Type B pancreatic cell (in vitro differentiated cells): Measurements from ENCODE around the gene GRIA4. TPM values are rescaled to one million over a fixed set of nuclear protein-coding genes. Genes with fewer than 3 reads are reported as not detected.

Source experiments
- DNase-seq: peaks from one replicate; pipeline ENCODE4 v3.0.0; 2021; ENCODE audit warnings: mixed read lengths; ENCODE audit not compliant: unreplicated experiment; ENCODE audit errors: extremely low spot score
- H3K27ac Mint-ChIP-seq: 2 replicates; pipeline ENCODE4 v1.8.0; 2021; ENCODE audit warnings: mild to moderate bottlenecking, mixed read lengths
- H3K27me3 Mint-ChIP-seq: 2 replicates; pipeline ENCODE4 v1.8.0; 2021; ENCODE audit warnings: mixed read lengths
- H3K36me3 Mint-ChIP-seq: 2 replicates; pipeline ENCODE4 v1.8.0; 2021; ENCODE audit warnings: mixed read lengths
- H3K4me1 Mint-ChIP-seq: one replicate; pipeline ENCODE4 v1.8.0; 2021; ENCODE audit warnings: mixed read lengths; ENCODE audit not compliant: unreplicated experiment
- H3K4me3 Mint-ChIP-seq: 2 replicates; pipeline ENCODE4 v1.8.0; 2021; ENCODE audit warnings: mild to moderate bottlenecking, mixed read lengths
- H3K9me3 Mint-ChIP-seq: 2 replicates; pipeline ENCODE4 v1.8.0; 2021; ENCODE audit warnings: mixed read lengths
- CTCF ChIP-seq: fragments of 200-600 bp; sonication (generic); conservative IDR thresholded peaks from 2 replicates; pipeline ENCODE4 v1.5.0; 2021; ENCODE audit warnings: antibody characterized with exemption, mild to moderate bottlenecking
- total RNA-seq: library from RNA; stranded (reverse); gene quantifications from 2 replicates; pipeline ENCODE4 v1.2.1, GENCODE V29; 2021; ENCODE audit warnings: low replicate concordance

The GRIA4 gene
- total RNA-seq, 1 donor from 2014 or later, result 26.7 TPM

- Mint-ChIP-seq H3K36me3 (no peaks in the 10 kb centered on the region), H3K4me1 (no peaks in the 10 kb centered on the region), H3K27ac (no peak overlapping the region), H3K4me3 (no peak overlapping the region), H3K27me3 (no peaks in the 10 kb centered on the region), H3K9me3 (no peaks in the 10 kb centered on the region)
- no peak for DNase-seq
- TF ChIP-seq CTCF, result no peak
These were observed 27.4 kb upstream of the GRIA4 start for GRCh38 chr11:105582497-105582896.

DNA sequence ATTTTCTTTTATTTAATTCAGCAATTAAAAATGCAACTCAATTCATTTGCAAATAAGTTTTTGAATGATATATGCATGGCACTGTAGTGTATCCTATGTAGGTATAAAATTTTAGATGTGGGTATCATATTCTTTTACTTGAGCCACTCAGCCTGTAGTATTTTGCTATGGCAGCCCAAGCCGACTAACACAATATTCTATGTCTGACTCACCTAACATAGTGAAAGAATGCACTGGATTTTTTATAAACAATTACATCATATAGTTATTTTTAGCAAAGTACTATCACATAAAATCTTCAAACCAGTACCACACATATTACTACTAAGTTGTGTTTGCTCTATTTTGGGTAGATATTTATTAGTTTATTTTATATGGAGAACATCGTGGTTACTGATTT is 21.9 kb upstream of the GRIA4 start:
- Mint-ChIP-seq H3K27me3 (no peaks in the 10 kb centered on the region), H3K9me3 (no peaks in the 10 kb centered on the region), H3K4me1 (no peaks in the 10 kb centered on the region), H3K27ac (no peak overlapping the region), H3K4me3 (no peak overlapping the region), H3K36me3 (no peaks in the 10 kb centered on the region)
- no peak for DNase-seq
- TF ChIP-seq CTCF, result no peak

GRCh38 chr11:105589346-105589745 is 20.5 kb upstream of the GRIA4 start:
- Mint-ChIP-seq H3K4me1 (no peaks in the 10 kb centered on the region), H3K9me3 (no peaks in the 10 kb centered on the region), H3K27ac (no peak overlapping the region), H3K27me3 (peaks cover 3% of the 10 kb centered on the region), H3K4me3 (no peak overlapping the region), H3K36me3 (no peaks in the 10 kb centered on the region)
- TF ChIP-seq CTCF, result no peak
- DNase-seq, result no peak

DNA sequence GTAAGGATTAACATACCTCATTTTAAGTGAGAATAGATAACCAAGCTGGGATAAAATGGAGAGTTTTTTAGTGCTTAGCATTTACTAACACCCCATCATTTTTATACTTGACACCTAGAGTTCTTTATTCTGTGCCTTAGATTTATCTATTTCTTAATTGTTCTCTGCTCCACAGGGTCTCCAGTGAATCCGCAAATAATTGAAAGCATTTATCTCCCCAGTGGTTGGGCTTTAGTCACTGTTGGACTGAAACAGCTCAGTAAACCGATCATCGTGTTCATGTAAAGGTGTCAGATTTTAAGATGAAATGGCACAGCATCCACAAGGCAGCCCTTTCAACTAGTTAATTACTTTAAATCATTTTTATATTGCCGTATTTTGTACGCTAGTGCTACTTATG is 17.8 kb upstream of the GRIA4 start:
- H3K4me1 Mint-ChIP-seq, result no peaks in the 10 kb centered on the region
- no peak for TF ChIP-seq CTCF
- H3K4me3 Mint-ChIP-seq, result no peak overlapping the region
- H3K27ac Mint-ChIP-seq, result no peak overlapping the region
- peaks cover 10% of the 10 kb centered on the region for H3K27me3 Mint-ChIP-seq
- no peak for DNase-seq
- H3K36me3 Mint-ChIP-seq, result peaks cover 4% of the 10 kb centered on the region
- H3K9me3 Mint-ChIP-seq, result no peaks in the 10 kb centered on the region

DNA sequence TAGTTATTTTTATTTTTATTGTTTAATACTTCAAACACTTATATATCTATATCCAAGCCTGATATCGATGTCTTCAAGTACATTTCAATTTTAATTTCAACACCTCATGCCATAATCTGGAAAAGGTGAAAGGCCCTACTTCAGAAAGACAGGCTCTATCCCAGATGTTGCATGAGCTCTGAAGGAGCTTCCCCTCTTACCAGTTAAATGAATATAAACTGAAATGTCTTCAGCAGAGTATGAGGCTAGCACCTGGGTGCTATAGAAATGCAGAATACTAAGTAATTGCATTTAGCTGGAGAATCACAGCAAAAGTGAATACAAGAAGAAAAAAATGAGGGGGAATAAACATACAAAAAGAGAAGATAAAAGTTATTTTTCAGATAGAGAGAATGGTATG is 11.5 kb upstream of the GRIA4 start:
- no peak for DNase-seq
- no peak overlapping the region for H3K4me3 Mint-ChIP-seq
- H3K27me3 Mint-ChIP-seq, result peaks cover 35% of the 10 kb centered on the region
- H3K27ac Mint-ChIP-seq, result no peak overlapping the region
- H3K9me3 Mint-ChIP-seq, result no peaks in the 10 kb centered on the region
- no peaks in the 10 kb centered on the region for H3K4me1 Mint-ChIP-seq
- TF ChIP-seq CTCF, result no peak
- H3K36me3 Mint-ChIP-seq, result peaks cover 4% of the 10 kb centered on the region

DNA sequence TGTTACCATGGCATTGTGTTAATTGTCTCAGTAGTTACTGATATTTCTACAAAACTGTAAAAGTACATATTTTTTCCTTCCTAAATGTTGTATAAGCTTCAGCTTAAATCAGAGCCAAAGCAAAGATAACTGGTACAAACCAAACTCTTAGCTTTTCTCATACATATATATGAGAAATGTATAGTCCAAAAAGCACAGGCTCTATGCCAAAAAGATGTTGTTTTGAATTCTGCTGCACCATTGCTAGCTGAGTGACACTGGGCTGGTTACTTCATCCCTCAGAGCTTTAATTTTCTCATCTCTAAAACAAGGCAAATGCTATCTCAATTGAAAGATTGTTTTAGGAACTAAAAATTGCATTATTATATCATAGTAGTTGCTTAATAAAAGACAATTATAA is 6.7 kb upstream of the GRIA4 start:
- DNase-seq, result no peak
- H3K27me3 Mint-ChIP-seq, result peaks cover 39% of the 10 kb centered on the region
- H3K4me1 Mint-ChIP-seq, result no peaks in the 10 kb centered on the region
- no peak overlapping the region for H3K4me3 Mint-ChIP-seq
- H3K36me3 Mint-ChIP-seq, result no peaks in the 10 kb centered on the region
- no peak overlapping the region for H3K27ac Mint-ChIP-seq
- H3K9me3 Mint-ChIP-seq, result no peaks in the 10 kb centered on the region
- no peak for TF ChIP-seq CTCF
